COR-L47 (cell line): ENCODE data around the gene MAML3.
A peak's percentile ranks its signal among the peaks of the same experiment; 100 is the strongest.

Experiments
- DNase-seq: peaks from one replicate; lab custom pipeline; 2025; lab: John Stamatoyannopoulos, UW

The MAML3 gene

DNA sequence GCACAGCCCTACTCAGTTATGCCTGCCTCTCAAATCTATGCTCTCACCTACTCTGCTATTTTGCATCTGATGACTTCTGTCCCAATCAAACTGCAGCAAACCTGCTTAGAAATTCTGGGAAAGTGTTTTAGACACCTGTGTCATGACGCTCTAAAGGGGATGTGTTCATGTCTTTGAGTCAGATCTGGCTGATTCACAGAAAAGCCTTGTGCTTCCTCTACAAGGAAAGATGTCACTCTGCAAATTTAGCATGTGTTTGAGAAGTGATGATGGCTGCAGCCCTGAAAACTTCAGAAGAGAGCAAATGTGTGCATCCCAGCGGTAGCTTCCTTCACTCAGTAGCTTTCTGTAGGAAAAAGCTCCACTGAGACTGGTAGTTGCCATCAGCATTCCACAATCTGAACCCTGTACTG lies 253.0 kb downstream of the MAML3 start:
- no peak for DNase-seq

DNA sequence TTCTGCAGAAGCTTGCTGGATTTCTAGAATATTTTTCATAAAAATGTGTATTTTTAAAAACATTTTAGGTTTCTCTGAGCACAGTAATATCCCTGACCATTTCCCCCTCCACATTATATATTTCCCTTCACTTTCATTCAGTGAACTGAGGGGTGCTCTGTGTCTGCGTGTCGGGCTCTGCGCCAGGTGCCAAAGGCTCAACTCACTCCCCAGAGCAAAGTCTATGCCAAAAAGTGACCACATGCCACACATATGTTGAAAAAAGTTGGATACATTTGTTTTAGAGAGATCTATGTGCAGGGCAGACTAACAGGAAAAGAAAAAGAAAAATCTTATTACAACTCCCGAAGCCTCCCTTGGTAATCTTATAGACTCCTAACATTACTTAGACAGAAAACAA lies 254.6 kb downstream of the MAML3 start:
- DNase-seq = no peak

DNA sequence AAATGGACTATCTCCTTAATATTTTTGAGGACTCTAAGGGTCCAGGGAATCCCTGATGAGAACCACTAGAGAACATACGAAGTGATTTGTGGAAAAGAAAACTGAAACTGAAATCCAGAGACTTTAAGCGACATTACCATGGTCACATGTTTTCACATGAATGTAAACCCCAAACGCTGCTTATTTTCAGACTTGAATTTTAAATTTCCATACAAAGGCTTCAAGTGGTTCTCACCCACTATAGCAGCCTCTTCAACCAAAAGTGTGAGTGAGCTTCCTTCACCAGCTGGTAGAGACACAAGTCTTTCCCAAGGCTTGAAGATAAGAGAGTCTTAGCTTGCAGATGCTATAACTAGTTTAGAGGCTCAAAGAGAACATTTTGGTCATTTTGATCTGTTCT lies 255.7 kb downstream of the MAML3 start:
- no peak for DNase-seq

DNA sequence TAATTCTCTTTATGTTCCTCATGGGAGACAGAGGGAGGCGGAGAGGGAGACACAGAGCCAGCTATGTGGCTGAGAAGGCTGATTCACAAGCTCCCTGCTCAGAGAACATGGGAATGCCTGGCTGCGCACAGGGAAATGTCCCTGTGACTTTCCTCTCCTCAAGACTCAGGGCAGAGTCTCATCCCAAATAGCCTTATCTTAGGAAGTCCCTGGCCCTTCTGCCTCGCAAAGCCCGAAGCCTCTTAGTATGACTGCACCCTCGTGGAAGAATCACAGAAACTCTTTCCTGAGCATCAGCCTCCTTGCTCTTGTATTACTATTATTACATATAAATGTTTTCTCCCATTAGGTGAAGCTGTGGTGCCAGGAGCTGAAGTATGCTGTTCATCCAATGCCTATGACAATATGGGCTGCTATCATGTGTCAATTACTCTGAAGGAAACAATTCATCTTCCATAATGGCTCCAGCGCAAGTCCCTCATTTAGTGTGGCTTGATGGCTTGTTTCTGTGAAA lies 257.8 kb downstream of the MAML3 start:
- no peak for DNase-seq

DNA sequence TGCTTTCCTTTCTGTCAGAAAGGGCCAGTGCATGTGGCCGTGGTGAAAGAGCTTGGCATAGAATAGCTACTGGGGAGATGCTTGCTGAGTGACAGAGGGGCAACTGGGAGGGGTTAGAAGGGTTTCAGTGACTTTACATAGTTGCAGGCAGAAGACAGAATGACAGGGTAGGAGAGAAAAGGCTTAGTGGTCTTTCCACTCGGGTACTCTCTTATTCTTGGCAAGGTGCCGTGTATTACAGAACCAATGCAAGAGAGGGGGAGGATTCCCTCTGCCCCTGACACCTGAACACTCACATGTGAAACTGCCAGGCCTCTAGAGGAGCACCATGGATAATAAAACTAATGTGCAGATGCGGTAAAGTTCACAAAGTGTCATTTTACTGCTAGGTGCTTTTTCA lies 260.2 kb downstream of the MAML3 start:
- no peak for DNase-seq

DNA sequence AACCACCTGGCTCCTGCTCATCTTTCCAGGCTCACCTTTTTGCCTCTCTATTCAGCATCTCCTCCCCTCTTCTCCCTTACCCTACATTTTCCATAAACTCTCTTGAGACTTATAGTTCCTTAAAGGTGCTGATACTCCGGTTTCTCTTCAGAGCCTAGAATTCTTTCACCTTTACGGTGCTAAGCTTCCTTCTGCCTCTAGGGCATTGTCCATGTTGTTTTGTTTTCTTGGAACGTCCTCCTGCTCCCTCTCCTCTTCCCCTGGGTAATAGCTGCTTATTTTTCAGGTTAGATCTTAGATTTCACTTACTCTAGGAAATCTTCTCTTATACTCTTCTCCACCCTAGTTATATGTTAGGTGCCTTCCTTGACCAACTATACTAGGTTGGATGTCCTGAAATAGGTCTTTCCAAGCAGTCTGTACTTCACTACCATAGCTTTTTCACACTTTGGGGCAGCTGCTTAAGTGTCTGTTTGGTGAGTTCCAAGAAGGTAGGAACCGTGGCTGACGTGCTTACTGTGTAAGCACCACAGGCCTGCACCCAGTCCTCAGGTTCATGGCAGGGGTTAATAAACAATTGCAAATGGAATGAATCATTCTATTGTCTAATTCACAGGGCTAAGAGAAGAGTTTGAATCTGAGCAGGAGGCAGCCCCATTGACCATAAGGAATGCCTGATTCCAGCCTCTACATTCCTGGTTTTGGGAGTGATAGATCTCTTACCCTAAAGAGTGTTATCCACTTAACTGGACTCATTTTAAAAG lies 260.8 kb downstream of the MAML3 start:
- no peak for DNase-seq

DNA sequence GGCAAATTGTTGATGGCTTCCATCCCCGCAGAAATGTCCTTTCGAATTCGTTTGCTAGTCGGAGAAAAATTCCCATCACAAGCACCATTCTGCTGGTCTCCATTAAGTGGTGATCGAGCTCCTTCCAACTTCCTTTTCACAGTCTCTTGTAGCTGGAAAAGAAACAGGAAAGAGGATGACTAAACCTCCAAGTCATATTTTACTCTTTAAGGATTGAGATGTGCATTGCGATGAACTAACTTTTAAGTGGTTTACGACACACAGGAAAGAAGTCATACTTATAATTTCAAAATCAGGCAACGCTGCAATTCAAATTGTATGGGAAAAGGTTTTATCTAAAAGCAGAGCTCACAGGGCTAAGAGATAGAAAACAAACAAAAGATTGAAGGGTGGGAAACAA lies 263.2 kb downstream of the MAML3 start:
- no peak for DNase-seq

DNA sequence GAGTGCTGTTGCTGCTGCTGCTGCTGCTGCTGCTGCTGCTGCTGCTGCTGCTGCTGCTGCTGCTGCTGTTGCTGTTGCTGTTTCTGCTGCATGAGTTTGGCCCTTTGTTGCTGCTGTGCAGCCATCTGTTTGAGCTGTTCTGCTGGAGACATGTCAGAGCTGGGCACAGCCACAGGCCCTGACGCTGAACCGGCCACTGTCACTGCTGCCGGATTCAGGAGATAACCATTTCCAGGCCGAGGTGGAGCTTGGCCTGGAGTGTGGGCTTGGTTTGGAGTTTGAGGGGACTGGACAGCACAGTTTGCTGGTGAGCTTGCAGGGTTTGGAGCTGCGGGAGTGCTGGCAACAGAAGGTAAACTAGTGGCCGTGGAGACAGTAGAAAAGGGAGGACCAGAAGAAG lies 264.1 kb downstream of the MAML3 start:
- no peak for DNase-seq

DNA sequence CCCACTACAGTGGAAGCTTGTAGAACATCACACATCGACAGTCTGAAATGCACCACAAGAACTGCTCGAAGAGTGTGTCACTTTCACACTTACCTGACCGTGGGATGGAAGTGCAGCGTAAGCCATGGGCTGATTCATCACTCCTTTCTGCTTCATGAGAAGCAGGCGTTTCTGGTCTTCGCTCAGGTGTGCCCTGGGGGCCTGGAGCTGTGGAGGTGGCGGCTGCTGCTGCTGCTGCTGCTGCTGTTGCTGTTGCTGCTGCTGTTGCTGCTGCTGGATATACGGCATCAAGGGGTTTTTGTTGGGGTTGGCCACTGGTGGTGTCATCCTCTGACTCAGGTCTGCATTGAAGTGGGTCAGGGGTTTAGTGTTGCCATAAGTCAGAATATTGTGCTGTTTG lies 264.7 kb downstream of the MAML3 start:
- no peak for DNase-seq

DNA sequence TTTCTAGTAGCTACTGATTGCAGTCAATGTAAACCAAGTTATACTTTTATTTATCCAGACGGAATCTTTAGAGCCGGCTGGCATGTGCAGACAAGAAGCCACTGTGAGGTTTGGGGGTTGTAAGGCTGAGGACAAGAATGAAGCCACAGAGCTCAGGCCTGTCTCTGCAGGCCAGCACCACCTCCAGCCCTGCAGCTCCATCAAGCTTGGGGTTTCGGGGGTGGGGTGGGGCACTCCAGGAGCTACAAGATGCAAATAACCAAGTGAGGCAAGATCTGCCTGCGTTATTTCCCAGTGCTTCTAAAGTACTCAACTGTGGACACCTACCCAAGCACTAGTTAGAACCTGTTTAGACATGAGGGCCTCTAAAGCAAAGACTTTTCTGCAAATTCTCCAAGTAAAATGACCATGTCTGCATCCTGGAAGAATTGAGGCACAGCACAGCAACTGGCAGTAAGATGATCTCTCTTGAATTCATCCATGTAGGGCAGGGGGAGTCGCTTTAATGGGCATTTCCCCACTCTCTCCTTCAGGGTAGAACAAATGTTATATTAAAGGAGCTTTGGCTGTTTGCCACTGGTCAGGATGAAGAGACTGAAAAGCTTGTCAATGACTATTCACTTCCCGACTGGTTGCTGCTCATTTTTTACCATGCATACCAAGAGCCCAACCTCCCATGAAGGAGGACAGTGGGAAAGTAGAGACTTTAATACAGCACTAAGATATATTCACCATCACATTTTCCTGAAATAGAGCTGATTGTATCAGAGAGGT lies 265.8 kb downstream of the MAML3 start:
- no peak for DNase-seq

DNA sequence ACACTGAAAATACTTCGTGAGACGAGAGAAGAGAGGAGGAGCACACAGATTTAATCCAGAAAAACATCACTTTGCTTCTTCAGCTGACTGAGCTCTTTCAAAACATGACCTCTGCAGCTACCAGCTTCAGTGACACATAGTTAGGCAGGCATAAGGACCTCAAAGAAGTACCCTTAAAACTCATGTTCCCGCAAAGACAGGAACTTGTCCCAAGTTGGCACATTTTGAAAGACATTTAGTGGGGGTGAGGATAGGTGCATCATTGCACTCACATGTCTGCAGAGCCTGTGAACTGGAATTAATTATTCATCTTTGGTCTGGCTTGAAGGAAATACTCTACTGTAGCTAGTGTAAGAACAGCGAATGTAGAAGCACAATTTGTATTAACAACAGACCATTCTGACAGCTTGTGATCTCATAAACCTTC lies 266.6 kb downstream of the MAML3 start:
- no peak for DNase-seq

DNA sequence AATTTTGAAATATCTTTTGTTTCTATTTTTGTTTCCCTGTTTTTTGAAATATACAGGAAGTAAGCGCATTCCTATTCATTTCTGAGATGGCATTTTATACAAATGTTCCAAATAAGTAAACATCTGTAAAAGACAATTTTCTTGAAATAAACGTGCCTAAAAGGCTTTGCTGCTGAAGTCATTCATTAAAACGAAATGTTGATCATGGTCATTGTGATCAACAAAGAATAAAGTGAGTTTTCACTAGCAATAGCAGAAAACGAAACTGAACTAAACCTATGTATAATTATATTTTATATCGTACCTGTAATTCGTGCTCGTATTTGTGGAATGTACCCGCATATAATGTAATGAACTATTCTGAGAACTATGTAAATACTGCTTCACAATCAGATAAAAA lies 267.2 kb downstream of the MAML3 start:
- no peak for DNase-seq

DNA sequence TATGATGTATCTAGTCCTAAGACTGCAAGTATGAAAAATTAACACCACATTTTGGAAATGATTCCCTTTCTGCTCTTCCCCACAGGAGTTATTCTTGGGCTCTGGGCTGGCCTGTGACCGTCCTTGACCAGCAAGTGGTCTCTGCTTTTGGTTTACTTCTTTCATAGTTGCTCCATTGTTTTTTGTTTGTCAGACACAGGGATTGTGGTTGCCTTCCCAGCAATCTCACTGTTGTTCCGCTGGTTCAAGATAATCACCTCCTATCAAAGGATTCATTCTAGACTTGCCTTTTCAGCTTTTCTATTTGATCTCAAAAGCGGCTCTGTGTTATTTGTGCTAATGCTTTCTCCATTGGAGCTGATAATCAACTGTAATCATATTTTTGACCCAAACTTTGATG lies 269.5 kb downstream of the MAML3 start:
- no peak for DNase-seq

DNA sequence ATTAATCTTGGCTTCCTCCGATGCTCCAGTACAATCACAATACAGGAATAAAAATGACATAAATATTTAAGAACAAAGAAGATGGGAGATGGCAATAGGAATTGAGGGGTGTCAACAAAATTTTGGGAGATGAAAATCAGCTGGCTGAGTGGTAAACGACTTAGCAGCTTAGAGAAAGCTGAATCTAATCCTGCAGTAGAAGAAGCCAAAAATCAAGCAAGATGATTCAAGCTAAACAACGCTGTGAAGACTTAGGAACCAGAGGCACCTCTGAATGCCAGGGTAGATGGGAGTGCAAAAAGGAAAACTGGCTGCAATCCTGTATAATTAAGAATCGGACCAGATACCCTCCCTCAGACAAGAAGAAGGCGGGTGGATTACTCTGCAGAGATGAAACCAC lies 273.1 kb downstream of the MAML3 start:
- DNase-seq = no peak

DNA sequence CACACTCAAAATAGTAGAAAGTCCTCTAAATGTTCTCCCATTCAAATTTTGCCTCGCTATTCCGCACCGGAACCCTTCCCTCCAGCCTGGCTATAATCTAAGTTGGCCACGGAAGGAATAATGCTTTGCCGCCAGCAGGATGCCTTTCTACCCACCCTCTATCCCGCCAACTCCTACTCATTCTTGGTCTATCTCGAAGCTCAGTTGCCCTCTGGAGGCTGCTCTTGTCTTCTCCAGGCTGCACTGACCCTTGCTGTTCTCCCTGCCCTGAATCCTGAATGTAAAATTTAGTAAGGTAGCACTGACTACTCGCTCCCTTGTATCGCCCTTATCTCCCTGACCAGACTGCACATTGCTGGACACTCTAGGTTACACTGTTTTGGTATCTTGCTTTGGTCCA lies 275.9 kb downstream of the MAML3 start:
- DNase-seq = no peak

DNA sequence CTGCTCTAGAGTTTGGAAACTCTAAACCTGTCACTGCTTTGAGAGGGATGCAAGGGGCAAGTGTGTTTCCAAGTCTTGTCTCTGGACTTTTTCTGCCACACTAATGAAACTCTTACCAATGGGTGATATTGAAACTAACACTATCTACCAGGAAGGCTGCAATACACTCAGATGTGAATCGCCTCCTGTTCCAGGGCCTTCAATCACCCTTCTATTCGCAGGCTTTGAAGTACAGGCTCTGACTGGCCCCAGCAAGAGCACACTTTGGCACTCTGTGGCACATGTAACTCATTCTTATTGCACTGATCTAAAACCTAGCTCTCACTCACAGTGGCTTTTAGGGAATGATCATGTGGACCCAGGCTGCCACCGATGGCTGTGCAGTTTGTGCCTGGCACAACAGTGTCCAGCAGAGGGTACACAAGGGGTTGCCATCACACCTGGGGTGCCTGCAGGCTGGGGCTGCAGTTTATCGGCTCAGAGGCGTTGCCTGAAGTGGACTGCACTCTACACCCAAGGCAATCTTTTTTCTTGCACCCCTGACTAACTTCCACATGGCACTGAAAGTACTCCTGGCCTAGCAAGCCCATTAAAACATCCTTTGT lies 277.5 kb downstream of the MAML3 start:
- peak; percentile 7 for DNase-seq

DNA sequence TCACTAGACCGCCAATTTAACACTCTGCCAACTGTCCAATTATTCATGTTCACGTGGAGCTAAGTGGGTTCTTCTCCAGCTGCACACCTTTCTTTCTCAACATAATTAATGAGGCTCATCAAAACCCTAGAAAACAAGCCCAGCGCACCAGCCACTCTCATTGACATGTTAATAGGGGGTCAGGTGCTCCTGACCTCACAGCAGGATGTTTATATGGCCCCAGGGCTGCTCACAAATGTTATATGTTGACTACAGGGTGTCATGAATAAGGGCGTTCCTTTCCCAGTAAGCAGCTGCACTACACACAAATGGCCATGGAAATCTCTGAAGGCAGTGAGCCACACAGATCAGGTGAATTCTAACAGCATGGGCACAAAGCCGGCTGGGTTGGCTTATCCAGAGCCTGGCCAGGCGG lies 278.6 kb downstream of the MAML3 start:
- DNase-seq = peak; percentile 97

DNA sequence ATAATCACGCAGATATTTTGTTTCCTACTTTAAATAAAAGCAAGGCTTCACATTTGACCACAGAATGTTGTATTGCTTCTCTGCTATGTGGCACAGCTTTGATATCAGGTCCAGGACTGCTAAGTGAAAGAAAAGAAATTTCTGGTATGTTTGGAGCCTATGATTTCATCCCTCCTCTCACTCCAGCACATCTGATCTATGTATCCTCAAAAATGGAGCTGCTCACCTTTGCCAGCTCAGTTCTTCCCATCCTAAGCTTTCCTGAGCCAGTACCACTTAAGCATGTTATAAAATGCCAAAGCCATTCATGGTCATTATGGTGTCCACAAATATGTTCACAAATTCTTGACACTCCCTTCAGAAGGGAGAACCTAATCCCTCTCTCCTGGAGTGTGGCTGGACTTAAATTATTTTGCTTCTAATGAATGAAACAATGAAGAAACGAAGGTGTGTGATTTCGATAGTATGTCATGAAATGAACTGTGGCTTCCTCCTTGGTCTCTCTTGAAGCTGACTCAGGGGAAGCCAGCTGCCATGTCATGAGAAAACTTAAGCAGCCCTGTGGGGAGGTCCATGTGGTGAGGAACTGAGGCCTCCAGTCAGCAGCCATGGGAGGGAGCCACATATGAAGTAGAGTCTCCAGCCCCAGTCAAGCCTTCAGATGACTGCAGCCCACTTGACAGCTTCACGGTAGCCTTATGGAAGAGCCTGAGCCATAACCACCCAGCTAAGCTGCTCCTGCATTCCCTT lies 280.7 kb downstream of the MAML3 start:
- no peak for DNase-seq

DNA sequence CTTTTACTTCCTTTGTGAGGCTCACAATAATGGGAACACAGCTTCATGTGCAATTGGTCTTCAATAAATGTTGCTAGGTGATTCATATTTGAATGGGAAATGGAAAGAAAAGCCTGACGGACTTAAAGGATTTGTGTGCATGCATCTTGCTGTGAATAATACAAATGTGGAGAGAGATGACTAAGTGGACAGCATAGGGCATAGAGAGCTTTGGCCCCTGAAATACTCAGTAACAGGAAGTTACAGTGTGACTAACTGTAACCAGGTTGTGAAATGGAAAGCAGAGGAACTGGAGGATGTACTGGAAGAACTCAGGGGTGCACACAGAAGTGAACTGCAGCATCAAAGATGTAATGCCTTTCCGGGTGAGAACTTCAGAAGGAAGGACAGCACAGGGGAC lies 281.7 kb downstream of the MAML3 start:
- no peak for DNase-seq

DNA sequence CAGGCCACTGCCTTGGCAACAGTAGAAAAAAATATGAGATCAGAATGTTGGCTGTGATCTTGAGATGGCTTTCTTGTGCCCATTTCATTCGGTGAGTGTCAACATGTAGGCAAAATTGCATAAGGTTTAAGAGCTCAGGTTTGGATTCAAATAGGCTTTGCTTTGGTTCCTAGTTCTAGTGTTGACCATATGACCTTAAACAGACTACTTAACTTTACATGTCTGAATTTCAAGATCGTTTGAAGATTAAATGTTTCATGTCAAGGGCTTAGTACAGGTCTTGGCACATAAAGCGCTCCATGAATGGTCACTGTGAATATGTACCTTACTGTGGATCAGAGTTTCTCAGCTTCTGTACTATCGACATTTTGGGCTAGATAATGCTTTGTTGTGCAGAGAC lies 284.2 kb downstream of the MAML3 start:
- DNase-seq = no peak

DNA sequence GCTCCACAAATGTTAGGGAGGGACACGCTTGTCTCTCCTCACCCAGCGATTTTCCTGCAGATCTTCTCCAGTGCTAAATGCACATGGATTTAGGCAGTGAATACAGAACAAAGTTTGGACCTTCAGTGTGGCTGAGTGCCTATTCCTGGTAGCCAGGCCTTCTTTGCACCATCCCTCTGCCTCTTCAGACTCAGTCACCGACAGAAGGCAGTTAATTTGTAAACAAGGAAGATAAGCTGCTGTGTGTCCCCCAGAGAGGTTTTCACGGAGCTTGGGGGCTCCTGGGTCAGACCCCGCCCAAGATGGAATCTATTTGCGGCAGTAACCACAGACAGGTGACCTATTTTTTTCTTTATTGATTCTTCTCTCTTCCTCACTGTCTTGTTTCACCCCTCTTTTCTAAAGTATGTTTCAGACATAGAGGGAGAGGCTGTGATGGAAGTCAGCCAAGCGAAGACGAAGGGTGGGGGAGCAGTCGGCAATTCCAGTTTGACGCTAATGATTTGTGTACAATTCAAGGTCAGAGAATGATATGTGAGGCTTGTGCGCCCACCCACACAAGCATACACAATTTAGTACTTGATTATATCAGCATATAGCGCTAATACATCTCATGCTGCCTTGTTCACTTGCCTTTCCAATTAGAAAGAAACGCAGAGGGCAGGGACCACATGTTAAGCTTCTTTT lies 287.6 kb downstream of the MAML3 start:
- DNase-seq = peak; percentile 72

DNA sequence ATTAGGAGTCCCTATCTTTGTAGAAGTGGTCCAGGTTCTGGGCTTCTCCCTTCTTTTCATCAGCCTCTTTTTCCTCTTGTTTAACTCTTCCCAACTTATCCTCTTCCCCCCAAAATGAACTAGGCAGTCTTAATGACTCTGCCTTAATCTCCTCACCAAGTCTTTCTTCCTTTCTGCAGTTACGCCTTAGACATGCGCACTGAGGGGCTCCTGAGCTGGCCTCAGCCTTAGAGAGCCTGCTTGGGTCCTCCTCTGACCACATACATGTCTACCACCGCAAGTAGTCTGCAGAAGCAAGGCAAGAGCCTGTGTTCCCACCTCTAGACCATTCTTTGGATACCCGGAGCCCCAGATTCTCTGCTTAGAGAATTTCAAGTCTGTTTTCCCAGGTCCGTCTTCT lies 288.4 kb downstream of the MAML3 start:
- DNase-seq = no peak
